ENCODE measurements around the gene PIP5K1C.

PIP5K1C gene

GRCh38 chr19:3660493-3661219, 39.6 kb downstream of the PIP5K1C start:
- DNase-seq (ENCODE audit: low spot score): no peak
- in situ Hi-C loops (cut with MboI; ENCODE audit: low sequenced_read_pairs, unreplicated experiment): no loop called here
- no peak for TF ChIP-seq CTCF (IDR thresholded peaks at IDR 0.05; ENCODE audit: borderline replicate concordance, control extremely low read depth, extremely low read depth, insufficient read depth, missing control alignments)

- TF ChIP-seq CTCF (IDR thresholded peaks at IDR 0.05; ENCODE audit: borderline replicate concordance, control extremely low read depth, extremely low read depth, insufficient read depth, missing control alignments): no peak
- DNase-seq (ENCODE audit: low spot score): no peak
- in situ Hi-C loops (cut with MboI; ENCODE audit: low sequenced_read_pairs, unreplicated experiment): loop anchor here (10.0 kb wide), 1 partner anchor 45 kb away; the partner anchor contains the start of genes PIP5K1C and TJP3
Measured at GRCh38 chr19:3659746-3660112, 40.5 kb downstream of the PIP5K1C start.

- DNase-seq (ENCODE audit: low spot score): no peak
- TF ChIP-seq CTCF (IDR thresholded peaks at IDR 0.05; ENCODE audit: borderline replicate concordance, control extremely low read depth, extremely low read depth, insufficient read depth, missing control alignments): no peak
- in situ Hi-C loops (cut with MboI; ENCODE audit: low sequenced_read_pairs, unreplicated experiment): loop anchor here (10.0 kb wide), 1 partner anchor 46 kb away; the partner anchor contains the start of genes PIP5K1C and TJP3
Measured at GRCh38 chr19:3658870-3659745, 41.2 kb downstream of the PIP5K1C start.

GRCh38 chr19:3658004-3658869, 42.0 kb downstream of the PIP5K1C start:
- DNase-seq (ENCODE audit: low spot score): no peak
- no peak for TF ChIP-seq CTCF (IDR thresholded peaks at IDR 0.05; ENCODE audit: borderline replicate concordance, control extremely low read depth, extremely low read depth, insufficient read depth, missing control alignments)
- in situ Hi-C loops (cut with MboI; ENCODE audit: low sequenced_read_pairs, unreplicated experiment): loop anchor here (10.0 kb wide), 1 partner anchor 47 kb away; the partner anchor contains the start of genes PIP5K1C and TJP3

- TF ChIP-seq CTCF (IDR thresholded peaks at IDR 0.05; ENCODE audit: borderline replicate concordance, control extremely low read depth, extremely low read depth, insufficient read depth, missing control alignments): no peak
- in situ Hi-C loops (cut with MboI; ENCODE audit: low sequenced_read_pairs, unreplicated experiment): loop anchor here (10.0 kb wide), 1 partner anchor 47 kb away; the partner anchor contains the start of genes PIP5K1C and TJP3
- no peak for DNase-seq (ENCODE audit: low spot score)
Measured at GRCh38 chr19:3657395-3657769, 42.9 kb downstream of the PIP5K1C start.
